Esophagus squamous epithelium (tissue), 4 donors: ENCODE results near the gene ADAM22.

Source experiments
- POLR2A ChIP-seq, 4 donors: fragments of 450-650 bp; IDR thresholded peaks; one replicate each; pipeline ENCODE4 v1.6.1; 2017; ENCODE audit warnings: antibody characterized with exemption in 4 of 4, mild to moderate bottlenecking in 4 of 4, moderate library complexity in 3 of 4
- TF ChIP-seq, protein P1 (sequence below), 6 experiments: fragments of 450-650 bp in 4 of 6; fragments of 200-600 bp in 2 of 6; sonication (generic) in 2 of 6; IDR thresholded peaks; one replicate each; pipeline ENCODE4 v1.5.1; 2016 to 2019; ENCODE audit warnings: antibody characterized with exemption in 6 of 6, mild to moderate bottlenecking in 4 of 6, moderate library complexity in 4 of 6

DNA sequence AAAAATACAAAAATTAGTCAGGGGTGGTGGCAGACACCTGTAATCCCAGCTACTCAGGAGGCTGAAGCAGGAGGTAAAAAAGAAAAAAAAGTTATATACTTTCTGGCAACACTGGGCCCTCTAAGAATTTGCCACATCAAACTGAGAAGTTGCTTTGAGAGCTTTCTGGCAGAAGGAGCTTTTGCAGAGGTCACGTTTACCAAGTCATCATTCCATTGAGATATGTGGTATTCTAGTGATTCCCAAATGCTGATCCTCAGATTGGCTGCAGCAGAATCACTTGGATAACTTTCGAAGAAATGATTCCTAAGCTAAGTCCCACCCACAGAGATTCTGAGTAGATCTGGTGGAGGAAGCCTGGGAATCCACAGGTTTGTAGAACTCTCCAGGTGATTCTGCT is 80.5 kb downstream of the ADAM22 start:
- TF ChIP-seq, protein P1, sequence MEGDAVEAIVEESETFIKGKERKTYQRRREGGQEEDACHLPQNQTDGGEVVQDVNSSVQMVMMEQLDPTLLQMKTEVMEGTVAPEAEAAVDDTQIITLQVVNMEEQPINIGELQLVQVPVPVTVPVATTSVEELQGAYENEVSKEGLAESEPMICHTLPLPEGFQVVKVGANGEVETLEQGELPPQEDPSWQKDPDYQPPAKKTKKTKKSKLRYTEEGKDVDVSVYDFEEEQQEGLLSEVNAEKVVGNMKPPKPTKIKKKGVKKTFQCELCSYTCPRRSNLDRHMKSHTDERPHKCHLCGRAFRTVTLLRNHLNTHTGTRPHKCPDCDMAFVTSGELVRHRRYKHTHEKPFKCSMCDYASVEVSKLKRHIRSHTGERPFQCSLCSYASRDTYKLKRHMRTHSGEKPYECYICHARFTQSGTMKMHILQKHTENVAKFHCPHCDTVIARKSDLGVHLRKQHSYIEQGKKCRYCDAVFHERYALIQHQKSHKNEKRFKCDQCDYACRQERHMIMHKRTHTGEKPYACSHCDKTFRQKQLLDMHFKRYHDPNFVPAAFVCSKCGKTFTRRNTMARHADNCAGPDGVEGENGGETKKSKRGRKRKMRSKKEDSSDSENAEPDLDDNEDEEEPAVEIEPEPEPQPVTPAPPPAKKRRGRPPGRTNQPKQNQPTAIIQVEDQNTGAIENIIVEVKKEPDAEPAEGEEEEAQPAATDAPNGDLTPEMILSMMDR (IDR thresholded peaks at IDR 0.05): no peak
- no peak for TF ChIP-seq POLR2A (IDR thresholded peaks at IDR 0.05)
